Activated effector memory CD4-positive, alpha-beta T cell treated with anti-CD3 and anti-CD28 coated beads, Interleukin-2, amount 50 U/mL, for 16 hours (primary cell): Measurements from ENCODE around the gene DDX54.

Source experiments
- DNase-seq: peaks from one replicate; pipeline ENCODE4 v3.0.0-alpha.2; 2020

The DDX54 gene

GRCh38 chr12:113185180-113186032 lies at the start of gene DDX54, which contains the start of gene RITA1:
DDX54 (minus strand) TSS chr12:113185478; CDS start chr12:113185451, 27 bp downstream.
RITA1 (plus strand) TSS chr12:113185721; CDS start chr12:113186747, 1,026 bp downstream.
- DNase-seq = peak; percentile 93

- DNase-seq = no peak
Measured at GRCh38 chr12:113234483-113234882, 49.2 kb upstream of the DDX54 start.

GRCh38 chr12:113233967-113234366 lies 48.7 kb upstream of the DDX54 start:
- no peak for DNase-seq

GRCh38 chr12:113232840-113233585 lies 47.7 kb upstream of the DDX54 start:
- peak; percentile 82 for DNase-seq

- peak; percentile 30 for DNase-seq
Measured at GRCh38 chr12:113232089-113232839, 47.0 kb upstream of the DDX54 start.

- DNase-seq = peak; percentile 42
Measured at GRCh38 chr12:113231235-113232088, 46.2 kb upstream of the DDX54 start.

- peak; percentile 45 for DNase-seq
Measured at GRCh38 chr12:113230315-113231234, 45.3 kb upstream of the DDX54 start.

- no peak for DNase-seq
Measured at GRCh38 chr12:113228394-113229028, 43.2 kb upstream of the DDX54 start.

- no peak for DNase-seq
Measured at GRCh38 chr12:113227686-113228391, 42.6 kb upstream of the DDX54 start.

- no peak for DNase-seq
Measured at GRCh38 chr12:113226696-113227568, 41.7 kb upstream of the DDX54 start.

GRCh38 chr12:113224955-113225354 lies 39.7 kb upstream of the DDX54 start:
- no peak for DNase-seq

GRCh38 chr12:113222730-113223531 lies 37.7 kb upstream of the DDX54 start:
- DNase-seq = peak; percentile 67

GRCh38 chr12:113221997-113222729 lies 36.9 kb upstream of the DDX54 start:
- DNase-seq = peak; percentile 70

GRCh38 chr12:113221181-113221996 lies 36.1 kb upstream of the DDX54 start, which contains the start of gene TPCN1:
TPCN1 (plus strand) TSS chr12:113221464; CDS start chr12:113226853, 5,389 bp downstream.
- peak; percentile 99 for DNase-seq

- no peak for DNase-seq
Measured at GRCh38 chr12:113220593-113221180, 35.4 kb upstream of the DDX54 start.

- no peak for DNase-seq
Measured at GRCh38 chr12:113216027-113216426, 30.7 kb upstream of the DDX54 start.
